SU-DHL-6 (cell line): ENCODE data around the gene SLC38A9.

Experiments used
- CTCF ChIP-seq: fragments of 200-600 bp; sonication (generic); IDR thresholded peaks from one replicate; pipeline ENCODE4 v1.5.1; 2017; ENCODE audit warnings: antibody characterized with exemption, mild to moderate bottlenecking, low read length, moderate library complexity; ENCODE audit not compliant: insufficient read depth, poor library complexity, severe bottlenecking
- EZH2phosphoT487 ChIP-seq: fragments of 200-600 bp; sonication (generic), shearing (Covaris generic); conservative IDR thresholded peaks from 2 replicates; pipeline ENCODE4 v1.6.1; 2018; ENCODE audit warnings: mild to moderate bottlenecking, antibody characterized with exemption, low read length, moderate library complexity, mixed read lengths

GRCh38 chr5:55711507-55712022, 559 bp downstream of the SLC38A9 start:
- TF ChIP-seq EZH2phosphoT487, result no peak
- TF ChIP-seq CTCF, result no peak
